Sigmoid colon (tissue), 4 donors: ENCODE data around the gene ACOXL.
A peak's percentile ranks its signal among the peaks of the same experiment; 100 is the strongest.

ENCODE experiments used
- CTCF ChIP-seq, 4 experiments: fragments of 450-650 bp in 3 of 4; fragments of 200-600 bp in 1 of 4; IDR thresholded peaks; one replicate each; pipeline ENCODE4 v1.5.1; 2016 to 2019; ENCODE audit warnings: antibody characterized with exemption in 4 of 4, mild to moderate bottlenecking in 3 of 4, moderate library complexity in 2 of 4
- EP300 ChIP-seq, 4 donors: sonication (generic); formaldehyde crosslinking; IDR thresholded peaks; one replicate each; pipeline ENCODE4 v1.6.1; 2017; ENCODE audit warnings: antibody characterized with exemption in 4 of 4

DNA sequence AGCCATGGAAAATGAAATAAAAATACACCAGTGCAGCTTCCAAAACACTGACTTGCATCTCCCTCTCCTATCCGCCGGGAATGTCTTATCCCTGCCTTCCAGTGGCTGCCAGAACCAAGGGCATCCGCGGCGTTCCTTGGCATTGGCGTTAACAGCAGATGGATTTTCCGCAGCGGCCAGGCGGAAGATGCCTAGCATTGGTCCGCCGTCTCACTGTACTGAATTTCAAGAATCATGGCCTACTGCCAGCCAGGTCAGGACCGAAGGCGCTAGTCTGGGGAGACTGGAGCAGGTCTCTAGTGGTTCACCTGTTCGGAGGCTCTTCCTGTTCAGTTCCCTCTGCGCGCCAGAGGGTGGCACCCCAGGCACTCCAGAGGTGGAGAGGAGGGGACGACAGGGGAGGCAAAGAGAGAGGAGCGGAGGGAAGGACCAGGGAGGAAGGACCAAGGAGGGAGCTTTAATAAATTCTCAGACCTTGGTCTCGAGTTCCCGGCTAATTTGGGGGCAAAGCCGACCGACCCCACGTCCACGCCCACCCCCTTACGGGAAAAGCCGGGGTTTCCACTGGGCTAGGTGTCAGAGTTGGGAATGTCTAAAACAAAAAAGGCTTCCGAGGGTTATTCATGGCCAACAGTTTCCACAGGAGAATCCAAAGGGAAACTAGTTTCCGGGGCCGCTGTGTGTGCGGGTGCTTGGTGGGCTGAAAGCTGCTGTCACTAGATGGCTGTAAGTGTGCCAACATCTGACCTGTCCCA, 384.6 kb downstream of the ACOXL start:
- TF ChIP-seq CTCF (IDR thresholded peaks at IDR 0.05): peak; percentile 72 to 85 (median 82)
- TF ChIP-seq EP300 (IDR thresholded peaks at IDR 0.05): no peak
